HT1080 (cell line): Measurements from ENCODE around the gene ZNF561. TPM values are rescaled to one million over a fixed set of nuclear protein-coding genes. Genes with fewer than 3 reads are reported as not detected.
"Not testable (repeated sequence)": the region's sequence is repeated elsewhere in the genome, so short reads cannot be mapped to it uniquely, and the experiment has no call there.

ENCODE experiments used
- DNase-seq: peaks from one replicate; pipeline ENCODE4 v3.0.0-alpha.2; 2015; ENCODE audit warnings: low read depth
- polyA plus RNA-seq, 2 experiments: library from polyadenylated mRNA; depleted of rRNA; stranded (reverse); fragments of >200 nt; gene quantifications; 2 replicates each; pipeline ENCODE4 v1.2.3, GENCODE V29; 2015
- total RNA-seq: library from RNA; depleted of rRNA; stranded (reverse); fragments of >200 nt; shearing (Covaris generic); gene quantifications from 2 replicates; pipeline ENCODE4 v1.2.3, GENCODE V29; 2014; rRNA removed

ZNF561 gene
- 17.7 and 19.8 TPM in 2 replicates for total RNA-seq
- 24.1 and 25.5 TPM in 2 replicates for polyA plus RNA-seq (2015; cell fraction: cytosol; rRNA removed)
- polyA plus RNA-seq (2015; cell fraction: nucleus; rRNA removed) = 45.6 and 52.2 TPM in 2 replicates

GRCh38 chr19:9621156-9622037, at the start of gene ZNF561:
Gene ZNF561 (minus strand): TSS chr19:9621232. CDS start chr19:9619456, 1,776 bp downstream.
- DNase-seq = peak; percentile 76

- no peak for DNase-seq
Observed at GRCh38 chr19:9668544-9668943, 47.5 kb upstream of the ZNF561 start.

DNA sequence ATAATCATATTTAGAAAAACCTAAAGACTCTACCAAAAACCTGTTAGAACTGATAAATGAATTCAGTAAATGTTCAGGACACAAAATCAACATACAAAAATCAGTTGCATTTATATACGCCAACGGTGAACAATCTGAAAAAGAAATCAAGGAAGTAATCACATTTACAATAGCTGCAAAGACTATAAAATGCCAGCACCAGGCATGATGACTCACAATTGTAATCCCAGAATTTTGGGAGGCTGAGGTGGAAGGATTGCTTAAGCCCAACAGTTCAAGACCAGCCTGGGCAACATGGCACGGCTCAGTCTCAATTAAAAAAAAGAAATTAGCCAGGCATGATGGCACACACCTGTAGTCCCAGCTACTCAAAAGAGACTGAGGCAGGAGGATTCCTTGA, 46.9 kb upstream of the ZNF561 start:
- DNase-seq = no peak

DNA sequence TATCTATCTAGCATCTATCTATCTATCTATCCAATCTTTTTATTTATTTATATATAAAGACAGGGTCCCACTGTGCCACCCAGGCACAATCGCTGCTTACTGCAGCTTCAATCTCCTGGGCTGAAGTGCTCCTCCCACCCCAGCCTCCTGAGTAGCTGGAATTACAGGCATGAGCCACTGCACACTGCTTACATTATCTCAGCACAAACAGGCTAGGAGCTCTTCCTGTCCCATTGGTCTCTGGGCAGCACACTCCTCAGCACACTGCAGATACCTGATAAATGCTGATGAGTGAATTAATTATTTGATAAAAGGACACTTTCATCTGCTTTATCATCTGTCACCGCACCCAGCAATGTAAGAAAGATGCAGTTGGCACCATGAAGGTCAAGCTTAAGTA, 37.7 kb upstream of the ZNF561 start:
- DNase-seq = no peak

- not testable (repeated sequence) for DNase-seq
Observed at GRCh38 chr19:9653066-9653555, 32.1 kb upstream of the ZNF561 start.

GRCh38 chr19:9651464-9651863, 30.4 kb upstream of the ZNF561 start:
- not testable (repeated sequence) for DNase-seq

GRCh38 chr19:9650345-9650744, 29.3 kb upstream of the ZNF561 start:
- DNase-seq = no peak

DNA sequence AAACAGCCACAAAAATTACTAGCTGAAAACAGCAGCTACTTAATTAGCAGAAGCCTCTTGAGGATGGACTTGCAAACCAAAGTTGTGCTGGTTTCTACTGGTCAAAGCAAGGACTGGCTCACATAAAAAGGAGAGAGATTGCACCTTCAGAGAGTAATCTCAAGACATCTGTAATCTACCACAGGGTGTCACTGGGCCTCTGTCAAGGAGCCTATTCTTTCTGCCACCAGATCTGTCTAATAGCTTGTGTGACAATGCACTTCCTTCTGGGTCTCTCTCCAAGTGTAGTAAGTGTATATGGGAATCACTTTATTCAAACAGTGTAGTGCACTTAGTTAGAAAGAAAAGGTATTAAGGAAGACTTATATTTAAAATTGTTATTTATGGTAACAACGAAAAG, 24.4 kb upstream of the ZNF561 start:
- DNase-seq = no peak

DNA sequence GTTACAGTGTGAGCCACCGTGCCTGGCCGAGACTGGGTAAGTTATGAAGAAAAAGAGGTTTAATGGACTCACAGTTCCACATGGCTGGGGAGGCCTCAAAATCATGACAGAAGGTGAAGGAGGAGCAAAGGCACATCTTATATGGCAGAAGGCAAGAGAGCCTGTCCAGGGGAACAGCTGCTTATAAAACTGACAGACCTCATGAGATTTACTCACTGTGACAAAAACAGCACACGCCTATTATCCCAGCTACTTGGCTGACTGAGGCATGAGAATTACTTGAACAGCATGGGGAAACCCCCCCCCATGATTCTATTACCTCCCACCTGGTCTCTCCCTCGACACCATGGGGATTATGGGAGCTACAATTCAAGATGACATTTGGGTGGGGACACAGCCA, 23.4 kb upstream of the ZNF561 start:
- DNase-seq = no peak

GRCh38 chr19:9641810-9642209, 20.8 kb upstream of the ZNF561 start:
- no peak for DNase-seq

- DNase-seq = no peak
Observed at GRCh38 chr19:9640956-9641355, 19.9 kb upstream of the ZNF561 start.

DNA sequence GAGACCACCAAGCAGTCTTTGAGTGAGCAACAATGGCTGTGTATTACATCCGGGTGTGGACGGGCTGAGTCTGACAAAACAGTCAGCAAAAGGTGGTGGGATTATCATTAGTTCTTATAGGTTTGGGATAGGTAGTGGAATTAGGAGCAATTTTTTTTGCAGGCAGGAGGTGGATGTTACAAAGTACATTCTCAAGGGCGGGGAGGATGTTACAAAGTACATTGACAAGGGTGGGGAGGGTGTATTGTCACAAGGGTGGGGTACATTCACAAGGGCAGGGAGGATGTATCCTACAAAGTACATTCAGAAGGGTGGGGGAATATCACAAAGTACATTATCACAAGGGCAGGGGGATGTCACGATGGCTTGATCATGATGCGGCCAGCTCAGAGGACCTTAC, 15.0 kb upstream of the ZNF561 start:
- no peak for DNase-seq

- no peak for DNase-seq
Observed at GRCh38 chr19:9627856-9628255, 6.8 kb upstream of the ZNF561 start.

GRCh38 chr19:9622531-9622930, 1.5 kb upstream of the ZNF561 start:
- no peak for DNase-seq

DNA sequence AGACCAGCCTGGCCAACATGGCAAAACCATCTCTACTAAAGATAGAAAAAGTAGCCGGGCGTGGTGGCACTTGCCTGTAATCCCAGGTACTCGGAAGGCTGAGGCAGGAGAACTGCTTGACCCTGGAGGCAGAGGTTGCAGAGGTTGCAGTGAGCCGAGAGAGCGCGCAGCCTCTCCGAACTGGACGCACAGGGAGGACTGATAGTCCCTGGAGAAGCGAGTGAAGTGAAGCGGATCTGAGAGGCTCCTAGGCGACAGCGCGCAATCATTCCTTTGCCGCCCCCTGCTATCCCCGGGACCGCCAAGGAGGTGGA, 233 bp downstream of the ZNF561 start:
- no peak for DNase-seq

DNA sequence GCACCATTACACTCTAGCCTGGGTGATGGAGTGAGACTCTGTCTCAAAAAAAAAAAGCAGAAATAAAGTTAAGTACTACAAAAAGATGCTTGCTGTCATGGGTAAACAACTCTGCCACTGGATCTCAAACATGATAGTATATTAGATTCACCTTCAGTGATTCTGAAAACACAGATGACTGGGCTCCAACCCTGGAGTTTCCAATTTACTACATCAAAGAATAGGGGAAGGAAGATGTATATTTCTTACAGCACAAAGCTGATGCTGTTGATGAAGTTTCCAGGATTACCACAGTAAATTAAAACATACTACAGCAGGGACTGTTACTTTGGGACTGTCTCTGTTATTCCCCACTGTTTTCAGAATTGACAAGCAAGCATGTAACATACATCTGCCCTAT, 5.2 kb downstream of the ZNF561 start:
- no peak for DNase-seq

DNA sequence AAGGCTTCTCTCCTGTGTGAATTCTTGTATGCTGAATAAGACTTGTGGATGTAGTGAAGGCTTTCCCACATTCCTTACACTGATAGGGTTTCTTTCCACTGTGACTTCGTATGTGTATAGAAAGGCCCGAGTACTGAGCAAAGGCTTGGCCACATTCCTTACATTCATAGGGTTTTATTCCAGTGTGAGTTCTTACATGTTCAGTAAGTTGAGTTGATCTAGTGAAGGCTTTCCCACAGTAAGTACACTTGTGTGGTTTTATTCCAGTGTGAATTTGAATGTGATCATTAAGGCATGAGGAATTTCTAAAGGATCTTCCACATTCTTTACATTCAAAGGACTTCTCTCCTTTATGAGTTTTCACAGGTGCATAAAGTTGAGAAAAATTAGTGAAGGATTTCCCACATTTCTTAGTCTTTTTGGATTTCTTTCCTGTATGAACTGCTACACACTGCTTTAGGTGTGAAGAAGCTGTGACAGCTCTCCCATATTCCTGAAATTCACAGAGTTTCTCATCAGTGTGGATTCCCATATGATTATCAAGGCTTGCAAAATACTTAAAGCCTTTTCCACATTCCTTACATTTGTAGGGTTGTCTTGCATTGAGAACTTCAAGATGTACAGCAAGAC, 10.4 kb downstream of the ZNF561 start:
- DNase-seq = no peak

DNA sequence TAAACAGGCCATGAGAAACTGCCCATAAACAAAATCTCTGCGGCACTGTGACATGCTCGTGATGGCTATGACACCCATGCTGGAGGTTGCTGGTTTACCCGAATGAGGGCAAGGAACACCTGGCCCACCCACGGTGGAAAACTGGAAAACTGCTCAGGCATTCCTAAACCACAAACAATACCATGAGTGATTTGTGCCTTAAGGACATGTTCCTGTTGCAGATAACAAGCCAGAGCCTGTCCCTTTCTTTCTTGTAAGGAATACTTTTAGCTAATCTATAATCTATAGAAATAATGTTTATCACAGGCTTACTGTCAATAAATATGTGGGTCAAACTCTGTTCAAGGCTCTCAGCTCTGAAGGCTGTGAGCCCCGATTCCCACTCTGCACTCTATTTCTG, 12.1 kb downstream of the ZNF561 start:
- DNase-seq = no peak

DNA sequence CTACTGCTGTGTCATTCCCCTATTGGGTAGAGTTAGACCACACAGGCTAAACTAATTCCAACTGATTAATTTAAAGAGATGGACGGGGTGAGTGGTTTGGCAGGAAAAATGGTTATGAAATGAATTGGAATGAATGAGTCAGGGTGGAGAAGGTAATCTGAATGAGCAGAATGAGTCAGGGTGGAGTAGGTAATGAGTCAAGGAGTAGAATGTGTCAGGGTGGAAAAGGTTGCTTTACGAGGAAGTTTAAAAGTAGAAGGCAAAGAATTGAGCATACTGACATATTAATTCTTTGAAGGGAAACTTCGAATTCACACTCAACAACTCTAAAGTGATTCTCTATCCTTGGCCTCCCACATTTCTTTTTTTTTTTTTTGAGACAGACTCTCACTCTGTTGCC, 24.0 kb downstream of the ZNF561 start:
- DNase-seq = peak; percentile 95

DNA sequence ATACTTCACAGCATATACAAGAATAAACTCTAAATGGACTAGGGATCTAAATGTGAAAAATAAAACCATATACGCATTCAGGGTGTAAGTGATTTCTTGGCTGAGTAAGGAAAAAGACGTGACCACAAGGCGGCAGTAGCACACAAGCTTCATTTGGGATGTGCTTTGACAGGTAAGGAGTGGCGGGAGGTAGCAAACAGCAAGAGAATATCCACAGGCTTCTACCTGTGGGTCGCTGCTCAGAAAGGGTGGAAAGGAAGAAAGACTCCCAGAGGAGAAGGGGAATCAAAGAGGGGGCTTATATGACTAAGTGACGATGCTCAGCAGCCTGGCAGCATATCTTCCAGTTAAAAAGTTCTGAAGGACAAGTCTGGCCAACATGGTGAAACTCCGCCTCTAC, 34.3 kb downstream of the ZNF561 start:
- DNase-seq = peak; percentile 65

- peak; percentile 80 for DNase-seq
Observed at GRCh38 chr19:9584073-9584833, 36.8 kb downstream of the ZNF561 start, which contains the start of gene ZNF121. Gene ZNF121 (minus strand): TSS chr19:9584504. CDS start chr19:9568097, 16,407 bp downstream.
